CD1c-positive myeloid dendritic cell (primary cell): ENCODE measurements around the gene DNAJC7.
A peak's percentile ranks its signal among the peaks of the same experiment; 100 is the strongest.
"Not testable (repeated sequence)": the region's sequence is repeated elsewhere in the genome, so short reads cannot be mapped to it uniquely, and the experiment has no call there.

Experiments used
- DNase-seq: peaks from one replicate; pipeline ENCODE4 v3.0.0-alpha.2; 2016; ENCODE audit errors: extremely low spot score

Gene DNAJC7

DNA sequence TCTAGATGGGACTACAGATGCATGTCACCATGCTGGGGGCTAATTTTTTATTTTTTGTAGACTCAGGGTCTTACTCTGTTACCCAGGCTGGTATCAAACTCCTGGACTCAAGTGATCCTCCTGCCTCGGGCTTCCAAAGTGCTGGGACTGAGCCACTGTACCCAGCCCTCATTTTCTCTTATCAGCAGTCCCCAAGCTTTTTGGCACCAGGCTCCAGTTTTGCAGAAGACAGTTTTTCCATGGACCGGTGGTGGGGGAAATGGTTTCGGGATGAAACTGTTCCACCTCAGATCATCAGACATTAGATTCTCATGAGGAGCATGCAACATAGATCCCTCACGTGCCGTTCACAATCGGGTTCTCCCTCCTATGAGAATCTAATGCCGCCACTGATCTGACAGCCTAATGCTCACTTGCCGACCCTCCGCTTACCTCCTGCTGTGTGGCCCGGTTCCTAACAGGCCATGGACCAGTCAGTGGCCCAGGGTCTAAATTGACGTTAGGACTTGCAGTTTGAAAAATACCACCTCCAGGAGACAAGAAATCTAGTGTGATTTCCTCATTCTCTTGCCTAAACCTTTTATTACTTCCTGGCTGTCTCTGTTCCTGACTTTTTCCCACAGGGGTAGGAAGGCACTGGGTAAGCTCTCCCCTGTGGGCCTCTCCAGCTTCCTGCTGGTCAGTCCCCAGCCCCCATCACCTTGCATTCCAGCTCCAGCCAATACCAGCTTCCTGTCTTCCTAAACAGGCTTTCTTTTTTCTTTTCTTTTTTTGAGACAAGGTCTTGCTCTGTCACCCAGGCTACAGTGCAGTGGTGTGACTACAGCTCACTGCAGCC is 60.0 kb downstream of the DNAJC7 start:
- no peak for DNase-seq

DNA sequence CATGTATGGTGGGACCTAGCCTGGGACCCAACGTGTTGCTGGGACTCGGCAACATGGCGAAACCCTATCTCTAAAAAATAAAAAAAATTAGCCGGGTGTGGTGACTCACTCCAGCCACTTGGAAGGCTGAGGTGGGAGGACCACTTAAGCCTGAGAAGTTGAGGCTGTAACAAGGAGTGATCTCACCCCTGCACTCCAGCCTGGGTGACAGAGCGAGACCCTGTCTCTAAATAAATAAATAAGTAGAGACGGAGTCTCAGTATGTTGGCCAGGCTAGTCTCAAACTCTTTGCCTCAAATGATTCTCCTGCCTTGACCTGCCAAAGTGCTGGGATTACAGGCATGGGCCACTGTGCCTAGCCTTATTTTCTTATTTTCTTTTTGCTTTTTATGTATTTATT is 60.7 kb downstream of the DNAJC7 start:
- DNase-seq, result no peak

DNA sequence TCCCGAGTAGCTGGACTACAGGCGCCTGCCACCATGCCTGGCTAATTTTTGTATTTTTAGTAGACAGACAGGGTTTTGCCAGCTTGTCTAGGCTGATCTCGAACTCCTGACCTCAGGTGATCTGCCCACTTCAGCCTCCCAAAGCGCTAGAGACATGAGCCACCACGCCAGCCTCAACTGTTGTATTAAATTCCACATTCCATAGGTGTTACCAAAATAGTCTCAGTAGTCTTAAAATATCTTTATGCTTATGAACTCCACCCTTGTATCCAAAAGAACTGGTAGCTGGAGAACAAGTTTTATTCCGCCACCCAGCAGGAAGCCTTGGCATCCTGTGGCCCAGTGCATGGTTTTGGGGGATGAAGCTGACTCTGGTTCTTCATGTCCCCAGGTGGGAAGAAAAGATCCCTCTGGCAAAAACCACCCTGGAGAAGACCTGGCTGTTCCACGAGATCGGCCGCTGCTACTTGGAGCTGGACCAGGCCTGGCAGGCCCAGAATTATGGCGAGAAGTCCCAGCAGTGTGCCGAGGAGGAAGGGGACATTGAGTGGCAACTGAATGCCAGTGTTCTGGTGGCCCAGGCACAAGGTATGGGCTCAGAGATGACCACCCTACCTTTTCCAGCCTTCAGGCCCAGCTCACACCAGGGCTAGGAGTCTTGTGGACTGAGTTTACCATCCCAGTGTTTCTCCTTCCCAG is 68.3 kb downstream of the DNAJC7 start:
- no peak for DNase-seq

DNA sequence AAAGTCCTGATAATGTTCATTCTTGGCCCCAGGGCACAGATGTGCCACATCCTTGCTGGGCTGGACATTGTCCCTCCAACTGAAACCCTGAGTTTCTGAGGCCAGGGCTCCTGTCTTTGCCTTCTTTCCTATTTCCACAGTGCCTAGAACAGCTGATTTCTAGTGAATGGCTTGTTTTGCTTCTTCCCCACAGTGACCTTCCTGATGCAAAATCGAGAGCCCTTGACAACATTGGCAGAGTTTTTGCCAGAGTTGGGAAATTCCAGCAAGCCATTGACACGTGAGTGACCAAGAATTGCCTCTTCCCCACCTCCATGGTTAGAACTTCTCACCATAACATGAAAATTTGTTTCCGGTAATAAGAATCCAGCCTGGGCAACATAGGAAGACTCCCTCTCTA is 72.3 kb downstream of the DNAJC7 start:
- DNase-seq, result no peak

DNA sequence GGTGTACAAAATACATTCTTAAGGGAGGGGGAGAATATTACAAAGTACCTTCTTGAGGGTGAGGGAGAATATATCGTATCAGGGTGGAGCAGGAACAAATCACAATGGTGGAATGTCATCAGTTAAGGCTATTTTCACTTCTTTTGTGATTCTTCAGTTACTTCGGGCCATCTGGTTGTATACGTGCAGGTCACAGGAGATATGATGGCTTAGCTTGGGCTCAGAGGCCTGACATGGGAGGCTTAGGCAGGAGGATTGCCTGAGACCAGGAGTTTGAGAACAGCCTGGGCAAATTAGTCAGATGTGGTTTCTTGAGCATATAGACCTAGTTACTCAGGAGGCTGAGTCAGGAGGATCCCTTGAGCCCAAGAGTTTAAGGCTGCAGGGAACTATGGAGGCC is 73.7 kb downstream of the DNAJC7 start:
- DNase-seq, result no peak

DNA sequence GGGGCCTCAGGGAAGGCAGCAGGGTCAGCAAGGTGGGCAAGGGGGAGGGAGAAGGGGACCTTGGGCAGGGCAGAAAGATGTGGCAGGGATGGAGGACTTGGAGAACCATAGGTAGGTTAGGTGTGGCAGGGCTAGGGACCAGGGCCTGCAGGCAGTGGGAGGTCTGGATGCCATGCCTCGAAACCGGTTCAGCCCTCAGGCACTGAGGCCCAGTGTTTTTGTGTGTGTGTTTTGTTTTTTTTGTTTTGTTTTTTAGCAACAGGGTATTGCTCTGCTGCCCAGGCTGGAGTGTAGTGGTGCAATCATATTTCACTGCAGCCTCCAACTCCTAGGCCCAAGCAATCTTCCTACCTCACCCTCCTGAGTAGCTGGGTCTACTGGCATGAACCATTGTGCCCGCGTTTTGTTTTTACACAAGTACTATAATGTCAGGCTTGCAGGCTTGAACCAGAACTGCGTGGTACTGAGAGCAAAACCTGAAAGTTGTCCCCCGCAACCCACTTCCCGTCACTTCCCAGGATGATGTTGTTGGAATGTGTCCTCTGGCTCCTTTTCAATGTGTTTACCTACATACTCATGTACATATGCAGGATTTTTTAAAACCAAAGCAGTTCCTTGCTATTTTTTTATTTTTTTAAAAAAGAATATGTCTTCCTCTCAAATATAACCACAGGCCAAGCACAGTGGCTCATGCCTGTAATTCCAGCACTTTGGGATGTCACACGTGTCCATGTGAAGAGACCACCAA is 74.4 kb downstream of the DNAJC7 start:
- no peak for DNase-seq

DNA sequence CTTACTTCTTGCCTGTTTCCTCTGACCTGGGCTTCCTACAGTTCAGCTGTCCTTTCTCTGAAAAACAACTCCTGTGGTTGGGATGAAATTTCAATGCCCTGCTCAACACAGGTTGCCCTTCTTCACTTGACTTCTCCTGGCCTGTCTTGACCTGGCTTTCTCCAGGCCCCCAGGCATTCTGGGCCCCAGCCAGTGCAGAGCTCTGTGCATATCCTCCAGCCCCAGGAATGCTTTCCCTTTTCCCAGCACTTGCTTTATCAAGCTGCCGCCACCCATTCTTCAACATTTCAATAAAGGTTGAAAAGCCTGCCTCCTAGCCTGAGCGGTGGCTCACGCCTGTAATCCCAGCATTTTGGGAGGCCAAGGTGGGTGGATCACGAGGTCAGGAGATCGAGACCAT is 76.1 kb downstream of the DNAJC7 start:
- no peak for DNase-seq

DNA sequence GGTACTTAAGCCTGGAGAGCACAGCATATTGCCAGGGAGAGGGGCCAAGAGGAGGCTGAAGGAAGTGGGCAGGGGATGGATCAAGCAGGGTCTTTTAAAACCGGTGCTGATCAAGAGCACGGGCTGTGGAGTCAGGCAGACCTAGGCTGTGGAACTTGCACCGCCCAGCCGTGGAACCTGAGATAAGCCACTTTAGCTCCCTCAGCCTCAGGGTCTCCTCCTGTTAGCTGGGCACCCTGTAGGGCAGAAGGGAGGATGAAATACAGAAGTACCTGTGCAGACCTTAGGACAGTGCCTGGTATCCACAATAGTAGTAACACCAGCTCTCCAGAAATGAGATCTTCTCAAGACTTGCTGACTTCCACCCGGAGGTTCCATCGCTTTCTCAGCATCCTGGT is 77.5 kb downstream of the DNAJC7 start:
- DNase-seq, result no peak

DNA sequence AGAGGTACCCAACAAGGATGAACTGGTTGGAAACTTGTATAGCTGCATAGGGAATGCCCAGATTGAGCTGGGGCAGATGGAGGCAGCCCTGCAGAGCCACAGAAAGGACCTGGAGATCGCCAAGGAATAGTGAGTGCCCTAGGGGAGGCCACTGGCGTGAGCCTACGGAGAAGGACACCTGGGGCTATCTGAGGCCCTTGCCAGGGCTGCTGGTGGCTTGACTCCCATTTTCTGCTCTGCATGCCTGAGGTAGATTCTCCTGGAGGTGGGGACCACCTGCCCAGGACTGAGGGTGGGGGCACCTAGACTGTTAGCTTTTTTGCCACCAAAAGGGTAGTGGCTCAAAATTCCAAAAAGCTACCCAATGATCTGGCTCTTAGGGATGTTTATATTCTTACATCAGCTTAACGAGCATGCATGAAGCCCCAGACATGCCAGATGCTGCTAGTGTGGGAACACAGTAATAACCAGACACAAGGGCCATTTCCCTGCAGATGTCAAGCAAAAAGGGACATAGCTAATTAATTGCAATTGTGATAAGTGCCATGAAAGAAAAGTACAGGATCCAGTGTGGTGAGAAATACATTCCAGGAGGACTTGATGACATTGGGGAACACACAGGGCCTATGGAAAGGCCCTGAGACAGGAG is 78.1 kb downstream of the DNAJC7 start:
- no peak for DNase-seq

DNA sequence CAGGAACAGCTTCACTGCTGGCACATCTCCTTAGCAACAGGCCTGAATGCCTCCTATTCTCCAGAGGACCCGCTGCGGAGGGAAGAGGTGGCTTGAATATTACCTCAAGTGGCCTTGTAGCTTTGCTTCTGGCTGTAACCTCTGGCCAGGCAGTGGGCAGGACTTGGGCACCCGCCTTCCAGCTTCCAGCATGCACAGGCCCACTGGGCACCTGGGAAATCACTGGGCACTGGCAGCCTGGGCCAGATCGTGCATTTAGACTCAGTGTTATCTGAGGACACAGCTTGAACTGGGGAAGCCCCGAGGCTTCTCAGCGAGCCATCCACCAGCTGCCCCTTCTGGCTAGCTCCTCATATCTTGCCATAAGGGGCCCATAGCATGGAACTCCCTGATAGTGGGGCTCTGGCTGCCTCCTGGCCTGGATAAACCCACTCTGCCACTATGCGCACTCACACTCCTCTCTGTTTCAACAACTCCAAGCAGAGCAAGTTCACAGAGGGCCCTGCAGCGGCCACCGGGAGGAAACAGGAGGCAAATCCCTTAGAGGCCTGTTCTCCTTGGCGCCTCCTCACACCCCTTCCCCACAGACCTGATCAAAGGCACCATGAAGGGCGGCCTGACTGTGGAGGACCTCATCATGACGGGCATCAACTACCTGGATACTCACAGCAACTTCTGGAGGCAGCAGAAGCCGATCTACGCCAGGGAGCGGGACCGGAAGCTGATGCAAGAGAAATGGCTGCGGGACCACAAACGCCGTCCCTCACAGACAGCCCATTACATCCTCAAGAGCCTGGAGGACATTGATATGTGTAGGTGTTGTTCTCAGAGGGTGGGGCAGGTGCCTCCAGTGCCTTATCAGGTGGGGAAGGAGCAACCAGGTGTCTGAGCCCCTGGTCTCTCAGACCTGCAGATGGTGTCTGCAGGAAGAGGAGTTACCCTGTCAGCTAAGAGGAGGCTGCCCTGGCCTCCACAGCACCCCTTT is 79.0 kb downstream of the DNAJC7 start:
- DNase-seq, result no peak

DNA sequence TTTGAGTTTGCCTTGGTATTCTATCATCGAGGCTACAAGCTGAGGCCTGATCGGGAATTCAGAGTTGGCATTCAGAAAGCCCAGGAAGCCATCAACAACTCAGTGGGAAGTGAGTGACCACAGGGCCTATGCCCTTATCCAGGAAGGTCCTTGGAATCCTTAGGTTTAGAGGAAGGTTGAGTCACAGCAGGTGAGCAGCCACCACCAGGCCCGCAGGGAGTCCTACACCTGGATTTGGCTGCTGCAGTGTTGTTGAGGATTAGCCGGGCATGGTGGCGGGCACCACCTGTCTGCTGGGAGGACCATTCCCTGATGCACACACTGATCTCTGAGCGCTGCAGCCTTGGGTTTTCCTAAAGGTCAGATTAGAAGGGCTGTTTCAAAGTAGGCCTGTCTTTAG is 81.6 kb downstream of the DNAJC7 start:
- no peak for DNase-seq

DNA sequence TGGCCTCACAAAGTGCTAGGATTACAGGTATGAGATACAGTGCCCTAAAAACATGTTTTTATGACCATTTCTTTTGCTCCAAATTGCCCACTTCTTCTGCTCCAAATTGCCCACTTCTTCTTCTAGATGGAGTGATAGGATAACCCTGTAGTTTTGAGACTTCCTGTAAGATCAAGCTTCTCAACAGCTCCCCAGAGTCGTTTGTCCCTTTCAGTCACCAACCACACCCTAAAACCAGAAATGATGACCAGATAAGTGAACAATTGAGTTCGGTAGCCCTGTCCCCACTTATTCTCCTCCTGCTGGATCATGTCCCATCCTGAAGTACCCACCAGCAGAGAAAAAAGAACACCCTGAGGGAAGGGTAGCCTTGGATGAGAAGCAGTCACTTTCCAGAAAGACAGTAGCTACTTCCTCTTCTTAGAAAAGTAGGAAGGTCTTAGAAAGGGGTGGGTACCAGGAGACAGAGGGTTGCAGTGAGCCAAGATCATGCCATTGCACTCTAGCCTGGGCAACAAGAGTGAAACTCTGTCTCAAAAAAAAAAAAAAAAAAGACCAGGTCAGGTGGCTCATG is 84.3 kb downstream of the DNAJC7 start:
- peak; percentile 62 for DNase-seq

DNA sequence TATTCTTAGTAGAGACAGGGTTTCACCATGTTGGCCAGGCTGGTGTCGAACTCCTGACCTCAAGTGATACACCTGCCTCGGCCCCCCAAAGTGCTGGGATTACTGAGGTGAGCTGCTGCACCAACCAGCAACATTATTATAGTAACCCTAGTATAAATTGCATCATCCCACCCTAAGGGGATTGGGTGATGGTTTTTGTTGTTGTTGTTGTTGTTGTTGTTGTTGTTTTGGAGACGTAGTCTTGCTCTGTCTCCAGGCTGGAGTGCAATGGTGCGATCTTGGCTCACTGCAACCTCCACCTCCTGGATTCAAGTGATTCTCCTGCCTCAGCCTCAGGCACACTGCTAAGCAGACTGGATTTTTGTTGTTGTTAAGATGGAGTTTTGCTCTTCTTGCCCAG is 85.5 kb downstream of the DNAJC7 start:
- DNase-seq, result not testable (repeated sequence)

DNA sequence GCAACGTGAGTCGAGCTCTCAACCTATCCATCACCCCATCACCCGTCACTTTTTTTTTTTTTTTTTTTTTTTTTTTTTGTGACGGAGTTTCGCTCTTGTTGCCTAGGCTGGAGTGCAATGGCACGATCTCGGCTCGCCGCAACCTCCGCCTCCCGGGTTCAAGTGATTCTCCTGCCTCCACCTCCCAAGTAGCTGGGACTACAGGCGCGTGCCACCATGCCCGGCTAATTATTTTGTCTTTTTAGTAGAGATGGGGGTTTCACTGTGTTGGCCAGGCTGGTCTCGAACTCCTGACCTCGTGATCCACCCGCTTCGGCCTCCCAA is 86.4 kb downstream of the DNAJC7 start:
- not testable (repeated sequence) for DNase-seq

DNA sequence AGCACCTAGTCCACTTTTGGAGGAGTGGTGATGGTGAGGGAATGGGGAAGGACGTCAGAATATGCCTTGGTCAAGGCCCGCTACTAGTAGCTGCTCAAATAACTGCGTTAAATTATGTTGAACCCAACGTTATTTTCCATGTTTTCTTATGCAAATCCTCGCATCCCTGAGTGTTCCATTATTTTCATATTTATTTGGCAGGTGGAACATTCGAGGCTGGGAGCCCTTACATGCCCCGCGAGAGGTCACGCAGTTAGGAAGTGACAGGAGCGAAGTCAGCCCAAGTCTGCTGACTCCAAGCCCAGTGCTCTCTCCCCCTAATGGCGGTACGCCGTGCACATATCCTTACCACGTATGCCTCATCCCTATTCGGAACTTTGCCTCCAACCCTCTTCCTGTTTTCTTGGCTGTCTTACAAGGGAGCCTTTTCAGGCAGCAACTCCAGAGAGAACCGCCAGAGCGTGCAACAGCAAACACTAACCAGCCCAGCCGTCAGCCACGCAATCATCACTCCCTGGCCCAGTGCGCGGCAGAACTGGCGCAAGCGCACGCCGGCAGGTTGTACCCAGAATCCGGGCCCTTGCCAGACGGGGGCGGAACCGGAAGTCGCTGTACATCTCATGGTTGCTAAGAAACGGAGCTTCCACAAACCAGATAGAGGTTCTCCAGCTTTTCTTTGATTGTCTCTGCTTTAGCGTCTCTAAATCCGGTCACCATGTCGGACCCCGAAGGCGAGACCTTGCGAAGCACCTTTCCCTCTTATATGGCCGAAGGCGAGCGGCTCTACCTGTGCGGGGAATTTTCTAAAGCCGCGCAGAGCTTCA is 87.0 kb downstream of the DNAJC7 start, which contains the start of gene ODAD4:
Gene ODAD4 (plus strand): TSS at position 609 of the 824 bp plus-strand sequence. CDS start 107 bp downstream, at position 716.
- peak; percentile 98 for DNase-seq

DNA sequence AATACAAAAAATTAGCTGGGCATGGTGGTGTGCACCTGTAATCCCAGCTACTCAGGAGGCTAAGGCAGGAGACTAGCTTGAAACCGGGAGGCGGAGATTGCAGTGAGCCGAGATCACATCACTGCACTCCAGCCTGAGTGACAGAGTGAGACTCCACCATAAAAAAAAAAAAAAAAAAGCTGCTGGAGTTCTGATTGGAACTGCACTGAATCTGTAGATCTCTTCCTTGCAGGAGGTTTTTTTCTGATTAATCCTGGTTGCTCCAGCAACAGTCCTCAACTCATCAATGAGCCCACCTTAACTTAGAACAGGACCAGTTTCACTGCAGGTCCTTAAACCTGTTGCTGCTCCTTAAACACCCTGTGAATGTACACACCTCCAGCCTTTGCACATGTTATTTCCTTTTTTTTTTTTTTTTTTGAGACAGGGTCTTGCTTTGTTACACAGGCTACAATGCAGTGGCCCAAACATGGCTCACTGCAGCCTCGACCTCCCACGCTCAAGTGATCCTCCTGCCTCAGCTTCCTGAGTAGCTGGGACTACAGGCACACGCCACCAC is 88.5 kb downstream of the DNAJC7 start:
- DNase-seq, result no peak
